WTC11 (cell line): ENCODE results near the gene SPTLC2.

Source experiments
- ATF2 ChIP-seq: sonication (generic); formaldehyde crosslinking; IDR thresholded peaks from 2 replicates; pipeline ENCODE4 v1.8.1; 2022; ENCODE audit warnings: low read depth, missing genetic modification reagents, borderline replicate concordance
- CTCF ChIP-seq: fragments of 200-600 bp; IDR thresholded peaks from 2 replicates; pipeline ENCODE4 v1.8.0; 2022; ENCODE audit warnings: antibody characterized with exemption
- E2F4 ChIP-seq: sonication (generic); formaldehyde crosslinking; IDR thresholded peaks from 2 replicates; pipeline ENCODE4 v1.8.1; 2022; ENCODE audit warnings: low read depth, mild to moderate bottlenecking, moderate library complexity, missing genetic modification reagents, borderline replicate concordance
- E2F5 ChIP-seq: sonication (generic); formaldehyde crosslinking; IDR thresholded peaks from 2 replicates; pipeline ENCODE4 v1.8.1; 2022; ENCODE audit warnings: mild to moderate bottlenecking, moderate library complexity, missing genetic modification reagents
- PREB ChIP-seq: sonication (generic); formaldehyde crosslinking; IDR thresholded peaks from 2 replicates; pipeline ENCODE4 v1.8.1; 2022; ENCODE audit warnings: mild to moderate bottlenecking, missing genetic modification reagents, moderate library complexity, borderline replicate concordance
- TEAD1 ChIP-seq: sonication (generic); formaldehyde crosslinking; IDR thresholded peaks from 2 replicates; pipeline ENCODE4 v1.8.0; 2022; ENCODE audit warnings: mild to moderate bottlenecking, missing genetic modification reagents
- USF2 ChIP-seq: sonication (generic); formaldehyde crosslinking; IDR thresholded peaks from 2 replicates; pipeline ENCODE4 v1.8.1; 2023; ENCODE audit warnings: mild to moderate bottlenecking, missing genetic modification reagents, moderate library complexity
- ZBTB21 ChIP-seq: sonication (generic); formaldehyde crosslinking; IDR thresholded peaks from 2 replicates; pipeline ENCODE4 v1.8.1; 2023; ENCODE audit warnings: mild to moderate bottlenecking, missing genetic modification reagents, borderline replicate concordance

- TF ChIP-seq CTCF (no peak), ZBTB21 (CRISPR knock-in tag) (no peak), USF2 (no peak), E2F4 (CRISPR knock-in tag) (no peak), PREB (no peak), ATF2 (no peak), E2F5 (CRISPR knock-in tag) (no peak), TEAD1 (no peak)
Measured at GRCh38 chr14:77523109-77523508, 93.3 kb downstream of the SPTLC2 start.
